ENCODE results near the gene OPRL1.
A peak's percentile ranks its signal among the peaks of the same experiment; 100 is the strongest.

OPRL1 gene

DNA sequence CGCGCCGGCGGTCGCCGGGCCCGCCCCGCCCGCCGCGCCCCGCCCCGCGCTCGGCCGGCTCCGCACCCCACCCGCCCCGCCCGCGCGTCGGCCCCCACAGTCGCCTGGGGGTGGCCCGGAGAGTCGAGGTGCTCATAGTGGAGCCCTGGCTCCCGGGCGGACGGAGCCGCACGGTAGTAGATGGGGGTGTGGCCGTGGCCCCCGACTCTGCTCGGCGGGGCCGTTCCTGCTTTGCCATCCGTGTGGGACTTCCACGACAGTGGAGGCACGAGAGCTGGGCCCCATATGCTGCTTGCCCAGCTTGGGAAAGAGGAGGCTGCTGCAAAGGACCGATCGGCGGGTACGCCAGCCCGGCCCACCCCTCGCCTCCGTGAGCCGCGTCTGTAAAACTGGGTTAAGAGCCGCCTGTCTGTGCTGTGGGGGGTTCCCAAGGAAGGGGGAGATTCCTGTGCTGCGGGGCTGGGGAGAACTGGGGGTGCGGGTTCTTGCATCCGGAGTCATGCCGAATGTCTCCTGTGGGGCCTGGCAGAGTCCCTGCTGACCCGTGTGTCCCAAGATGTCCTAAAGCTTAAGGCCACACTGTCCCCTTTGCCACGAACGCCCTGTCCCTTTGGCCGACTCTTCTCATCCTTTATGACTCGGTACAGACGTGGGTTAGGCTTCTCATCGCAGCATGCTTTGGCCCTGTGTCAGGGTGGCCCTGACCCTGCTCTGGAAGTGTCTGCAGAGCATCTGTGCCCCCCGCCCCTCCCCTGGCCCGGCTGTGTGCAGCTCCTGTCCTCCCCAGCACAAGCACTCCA, at the start of gene OPRL1:
Gene OPRL1, plus strand, starts transcription at position 70 of the 800 bp plus-strand sequence. CDS start 12,639 bp downstream, outside the sequence.
- no peak for DNase-seq

DNA sequence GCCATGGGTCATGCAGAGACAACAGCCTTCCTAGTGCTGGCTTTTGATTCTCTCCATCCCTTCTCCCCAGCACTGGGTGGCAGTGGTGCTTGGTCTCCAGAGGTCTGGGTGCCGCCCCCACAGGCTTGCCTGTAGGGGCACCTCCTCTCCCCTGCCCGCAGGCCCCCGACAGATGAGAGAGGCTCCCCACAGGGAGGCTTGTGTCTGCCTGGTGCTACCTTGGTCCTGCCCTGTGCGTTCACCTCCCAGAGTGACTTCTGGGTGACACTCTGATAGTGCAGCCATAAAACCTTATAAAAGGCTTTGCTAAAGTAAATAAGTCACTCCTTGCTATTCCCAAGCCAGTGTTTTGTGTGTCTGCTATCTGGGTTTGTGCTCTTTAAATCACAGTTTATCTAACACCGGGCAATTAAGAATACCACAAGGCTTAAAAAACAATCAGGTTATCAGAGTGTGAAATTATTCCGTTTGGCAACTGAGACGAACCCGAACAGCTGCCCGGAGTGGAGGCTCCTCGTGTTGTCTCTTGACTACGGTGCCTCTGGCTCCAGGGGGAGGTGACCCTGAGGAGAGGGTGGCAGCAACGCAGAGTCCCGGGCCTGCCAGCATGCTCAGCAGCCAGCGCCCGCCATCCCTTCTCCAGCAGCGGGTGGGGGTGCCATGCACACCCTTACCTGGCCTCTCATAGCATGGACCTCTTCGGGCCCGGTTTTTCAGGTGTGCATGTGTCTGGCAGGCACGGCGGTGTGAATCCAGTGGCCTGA, 49.3 kb upstream of the OPRL1 start:
- no peak for DNase-seq

DNA sequence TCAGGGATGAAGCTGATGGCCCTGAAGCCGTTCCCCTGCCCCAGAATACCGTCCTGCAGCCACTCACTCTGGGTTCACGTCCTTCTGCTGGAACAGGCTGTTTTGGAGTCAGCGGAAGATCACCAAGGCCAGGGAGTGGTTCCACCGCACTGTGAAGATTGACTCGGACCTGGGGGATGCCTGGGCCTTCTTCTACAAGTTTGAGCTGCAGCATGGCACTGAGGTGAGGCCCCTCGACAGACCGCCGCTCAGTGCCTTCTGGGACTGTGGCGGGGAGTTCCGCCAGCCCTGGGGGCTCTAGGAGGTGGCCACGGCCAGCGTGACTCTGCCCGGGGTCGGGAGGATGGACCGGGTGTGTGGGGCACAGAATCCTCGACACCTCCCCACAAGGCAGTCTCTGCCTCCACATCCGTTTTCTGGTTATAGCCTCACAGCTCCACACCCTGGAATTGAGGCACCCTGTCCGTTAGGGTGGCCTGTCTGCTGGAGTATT, 48.0 kb upstream of the OPRL1 start:
- DNase-seq, result no peak

DNA sequence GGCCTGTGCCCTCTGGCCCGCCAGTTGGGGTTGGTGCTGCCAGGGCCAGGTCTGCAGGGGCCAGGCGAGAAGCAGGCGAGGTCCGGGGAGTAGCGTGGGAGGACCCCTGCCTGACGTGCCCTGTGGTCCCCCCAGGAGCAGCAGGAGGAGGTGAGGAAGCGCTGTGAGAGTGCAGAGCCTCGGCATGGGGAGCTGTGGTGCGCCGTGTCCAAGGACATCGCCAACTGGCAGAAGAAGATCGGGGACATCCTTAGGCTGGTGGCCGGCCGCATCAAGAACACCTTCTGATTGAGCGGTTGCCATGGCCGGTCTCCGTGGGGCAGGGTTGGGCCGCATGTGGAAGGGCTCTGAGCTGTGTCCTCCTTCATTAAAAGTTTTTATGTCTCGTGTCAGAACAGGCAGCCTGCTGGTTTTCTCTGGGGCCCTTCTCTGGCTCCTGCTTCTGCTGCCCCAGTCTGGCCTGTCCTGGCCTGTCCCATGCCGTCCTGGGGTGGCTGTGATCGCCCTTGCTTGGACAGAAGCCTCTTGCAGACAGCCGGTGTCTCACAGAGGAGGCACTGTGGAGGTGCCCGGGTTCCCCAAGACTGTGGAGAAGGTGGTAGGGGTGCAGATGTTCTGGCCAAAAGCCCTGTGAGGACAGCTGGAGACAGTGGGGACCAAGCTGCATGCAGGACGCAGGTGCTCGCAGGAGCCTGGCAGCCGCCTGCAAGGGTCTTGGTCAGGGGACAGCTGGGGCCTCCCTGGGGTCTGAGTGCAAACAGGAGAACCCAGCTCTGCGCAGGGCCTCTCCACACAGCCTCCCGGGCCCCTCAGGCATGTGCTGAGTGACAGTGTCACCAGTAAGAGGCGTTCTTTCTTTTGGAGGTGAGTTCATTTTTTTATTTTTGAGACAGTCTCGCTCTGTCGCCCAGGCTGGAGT, 46.9 kb upstream of the OPRL1 start:
- no peak for DNase-seq

DNA sequence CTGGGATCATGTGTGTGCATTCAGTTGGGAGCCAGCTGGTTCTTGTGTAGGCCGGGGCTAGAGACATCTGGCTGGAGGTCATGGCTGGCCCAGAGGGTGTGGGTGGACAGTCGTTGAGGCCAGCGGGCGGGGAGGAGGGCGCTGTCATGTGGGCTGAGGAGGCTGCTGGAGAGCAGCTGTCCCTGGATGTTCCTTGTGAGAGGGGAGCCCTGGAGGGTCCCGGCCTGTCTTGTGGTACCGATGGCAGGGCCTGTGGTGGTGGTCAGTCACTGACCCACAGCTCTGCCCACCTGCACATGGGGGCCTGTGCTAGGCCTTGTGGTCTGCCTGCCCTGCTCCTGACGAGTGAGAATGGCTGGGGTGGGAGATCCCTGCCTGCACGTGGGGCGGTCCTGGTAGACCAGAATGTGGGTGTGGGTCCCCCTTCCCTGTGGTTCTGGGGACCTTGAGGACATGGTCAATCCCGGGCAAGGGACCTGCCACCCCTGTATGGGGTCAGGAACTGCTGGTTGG, 45.8 kb upstream of the OPRL1 start:
- no peak for DNase-seq

DNA sequence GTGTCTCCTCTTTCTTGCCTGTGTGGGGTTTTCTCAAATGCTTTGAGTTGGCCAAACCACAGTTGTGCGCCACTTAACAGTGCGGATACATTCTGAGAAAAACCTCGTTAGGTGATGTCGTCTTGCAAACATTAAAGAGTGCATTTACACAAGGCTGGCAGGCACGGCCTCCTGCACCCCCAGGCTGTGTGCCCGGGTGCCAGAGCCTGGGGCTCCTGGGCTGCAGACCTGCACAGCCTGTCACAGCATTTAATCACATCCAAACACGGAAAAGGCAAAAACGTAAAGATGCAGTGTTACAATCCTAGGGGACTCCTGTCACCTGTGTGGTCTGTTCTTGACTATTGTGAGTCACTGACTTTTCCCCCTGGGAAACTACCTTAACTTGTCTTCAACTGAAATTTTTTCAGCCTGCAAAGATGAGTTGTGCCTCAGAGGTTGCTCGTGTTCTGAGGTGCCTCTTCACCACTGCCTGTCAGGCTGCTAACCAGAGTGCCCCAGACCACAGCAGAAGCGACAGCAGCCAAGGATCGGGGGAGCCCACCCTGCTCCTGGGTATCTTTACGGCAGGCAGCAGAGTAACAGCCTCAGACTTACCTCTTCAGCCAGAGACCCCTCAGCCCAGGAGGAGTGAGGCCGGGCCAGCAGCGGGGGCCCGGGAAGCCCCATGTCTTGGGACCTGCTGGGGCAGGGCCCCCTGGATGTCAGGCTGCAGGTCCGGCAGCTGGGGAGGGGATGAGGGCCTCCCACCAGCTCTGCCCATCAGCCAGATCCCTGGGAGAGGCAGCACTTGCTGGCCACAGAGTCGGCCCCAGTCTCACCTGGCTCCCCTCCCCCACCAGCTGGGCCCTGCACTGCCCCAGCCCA, 44.6 kb upstream of the OPRL1 start:
- DNase-seq, result no peak

DNA sequence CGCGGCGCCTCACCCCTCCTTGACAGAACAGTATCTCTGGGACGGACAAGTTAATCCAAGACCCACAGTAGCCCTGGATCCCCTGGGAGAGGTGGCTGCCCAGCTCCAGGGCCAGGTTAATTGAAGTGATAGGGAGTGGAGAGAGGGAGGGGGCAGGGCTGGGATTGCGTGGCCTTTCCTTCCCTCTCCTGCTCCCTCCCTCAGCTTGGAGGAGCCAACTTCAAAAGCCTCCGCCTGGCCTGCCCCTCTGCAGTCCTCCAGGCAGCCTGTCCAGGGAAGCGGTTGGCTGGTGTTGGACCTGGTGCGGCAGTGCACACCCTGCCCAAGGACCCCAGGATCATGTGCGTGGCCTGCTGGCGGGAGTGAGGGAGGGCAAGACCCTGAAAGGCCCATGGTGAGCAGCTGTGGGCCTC, 43.9 kb upstream of the OPRL1 start, which contains the start of gene C20orf204:
Gene C20orf204, plus strand, starts transcription at position 250 of the 413 bp plus-strand sequence. Its CDS starts 142 bp downstream, at position 392.
- DNase-seq, result no peak

DNA sequence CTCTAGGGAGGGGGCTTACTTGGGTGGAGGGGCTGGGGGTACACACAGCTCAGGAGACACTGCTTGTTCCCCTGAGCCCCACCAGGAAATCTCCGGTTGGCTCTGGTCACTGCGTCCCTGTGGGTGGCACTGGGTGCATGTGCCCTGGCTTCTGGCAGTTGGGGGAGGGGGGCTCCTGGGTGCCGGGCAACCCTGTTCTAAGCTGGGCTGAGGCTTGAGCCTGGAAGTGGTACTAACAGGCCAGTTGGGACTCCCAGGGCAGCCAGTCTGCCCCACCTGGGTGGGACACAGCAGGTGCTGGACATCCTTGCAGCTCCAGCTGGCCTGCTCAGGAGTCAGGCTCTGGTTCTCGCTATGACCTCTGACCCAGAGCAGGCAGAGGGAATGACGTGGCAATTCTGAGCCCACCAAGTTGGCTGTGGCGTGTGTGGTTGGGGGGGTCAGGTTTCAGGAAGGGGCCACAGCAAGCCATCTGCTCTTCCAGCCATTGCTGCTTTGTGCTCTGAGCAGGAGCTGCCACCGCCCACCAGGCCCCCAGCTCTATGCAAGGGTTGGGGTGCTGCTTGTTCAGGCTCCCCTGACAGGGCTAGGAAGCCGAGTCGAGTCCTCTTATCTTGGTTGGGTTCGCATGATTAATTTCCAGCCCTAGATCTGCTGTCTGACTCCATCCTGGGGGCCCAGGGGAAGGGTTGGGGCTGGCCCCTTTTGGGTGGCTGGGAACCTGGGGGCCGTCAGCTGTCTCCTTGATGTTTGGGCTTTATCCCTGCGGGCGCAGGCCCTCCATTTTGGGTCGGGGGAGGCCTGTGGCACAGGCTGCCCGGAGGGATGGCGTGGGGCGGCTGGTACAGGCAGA, 43.3 kb upstream of the OPRL1 start:
- no peak for DNase-seq

DNA sequence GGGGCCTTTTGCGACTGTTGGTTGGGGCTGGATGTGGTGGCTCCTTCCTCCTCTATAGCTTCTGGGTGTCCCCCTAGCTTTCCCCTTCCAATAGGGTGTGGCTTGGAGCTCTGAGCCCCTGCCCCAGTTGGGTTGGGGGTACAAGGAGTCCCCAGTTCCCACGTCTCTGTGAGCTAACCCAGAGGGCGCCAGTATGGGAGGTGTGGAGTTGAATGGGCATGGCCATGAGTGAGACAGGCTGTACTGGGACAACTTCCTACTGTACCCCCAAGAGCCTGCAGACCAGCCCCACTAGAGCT, 42.7 kb upstream of the OPRL1 start:
- DNase-seq, result no peak

DNA sequence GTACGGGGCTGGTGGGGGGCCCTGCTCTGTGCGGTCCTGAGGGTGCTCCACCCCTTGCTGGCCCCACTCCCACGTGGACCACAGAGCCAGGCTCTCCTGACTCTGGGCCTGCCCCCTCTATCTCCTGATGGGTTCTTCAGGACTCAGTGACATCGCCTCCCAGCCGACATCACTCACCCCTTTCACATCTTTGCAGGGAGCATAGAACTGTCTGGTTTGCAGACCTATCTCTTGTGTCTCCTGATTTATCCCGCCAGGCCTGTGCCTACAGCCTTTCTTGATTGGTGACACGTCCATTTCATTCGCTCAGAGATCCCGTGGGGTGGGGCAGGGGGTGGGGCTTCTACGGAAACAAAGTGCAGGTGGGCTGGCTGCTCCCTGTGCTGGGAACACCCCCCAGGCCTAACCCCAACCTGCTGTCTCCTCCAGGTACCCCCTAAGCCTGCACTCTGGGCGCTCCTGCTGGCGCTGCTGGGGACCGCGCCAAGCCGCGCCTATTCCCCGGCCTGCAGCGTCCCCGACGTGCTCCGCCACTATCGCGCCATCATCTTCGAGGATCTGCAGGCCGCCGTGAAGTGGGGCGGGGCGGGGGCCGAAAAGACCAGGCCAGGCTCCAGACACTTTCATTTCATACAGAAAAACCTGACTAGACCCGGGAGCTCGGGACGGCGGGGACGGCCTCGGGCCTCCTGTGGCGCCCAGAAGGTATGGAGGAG, 42.2 kb upstream of the OPRL1 start:
- no peak for DNase-seq

DNA sequence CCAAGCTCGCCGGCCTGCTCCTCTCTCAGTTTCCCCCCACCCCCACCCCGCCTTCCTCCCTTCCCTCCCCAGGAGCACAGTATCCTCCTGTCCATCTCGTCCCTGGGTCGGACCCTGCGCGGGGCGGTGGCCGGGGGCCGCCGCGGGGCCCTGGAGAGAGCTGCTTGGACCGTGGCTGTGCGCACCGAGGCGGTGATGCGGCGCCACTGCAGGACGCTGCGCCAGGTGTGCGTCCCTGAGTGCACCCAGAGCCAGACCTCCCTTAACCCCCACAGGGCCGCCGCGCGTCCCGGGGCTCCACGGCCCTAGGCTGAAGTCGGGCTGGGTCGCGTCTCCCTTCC, 41.7 kb upstream of the OPRL1 start:
- no peak for DNase-seq

DNA sequence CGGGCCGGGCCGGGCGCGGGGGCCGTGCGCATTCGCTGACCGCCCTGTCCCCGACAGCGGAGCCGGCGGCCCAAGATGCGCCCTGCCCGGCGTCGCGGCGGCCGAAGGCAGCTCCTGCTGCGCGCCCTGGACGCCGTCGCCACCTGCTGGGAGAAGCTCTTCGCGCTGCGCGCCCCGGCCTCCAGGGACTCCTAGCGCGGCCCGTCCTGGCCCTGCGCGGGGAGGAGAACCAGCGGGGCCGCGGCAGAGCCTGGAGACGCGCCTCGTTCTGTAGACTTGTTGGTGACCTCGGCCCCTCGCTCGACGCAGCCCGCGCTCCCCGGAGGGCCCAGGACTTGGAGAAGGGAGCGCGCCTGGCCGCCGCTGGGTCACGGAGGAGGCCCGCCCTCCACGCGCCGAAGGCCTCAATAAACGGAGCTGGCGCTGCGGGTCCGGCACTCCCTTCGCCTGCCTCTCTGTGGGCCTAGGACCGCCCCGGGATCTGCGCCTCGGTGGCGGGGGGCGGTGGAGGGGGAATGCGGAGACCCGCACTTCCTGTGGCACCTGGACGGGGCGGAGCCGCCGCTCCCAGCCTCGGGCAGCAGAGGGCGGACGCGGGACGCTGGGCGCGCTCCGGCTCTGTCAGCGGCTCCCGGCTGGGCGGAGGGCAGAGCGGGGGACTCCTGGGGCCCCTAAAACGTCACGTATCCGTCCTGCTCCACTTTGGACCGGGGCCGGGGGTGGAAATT, 41.2 kb upstream of the OPRL1 start:
- DNase-seq, result peak in 1 of 2 donors; percentile 17

DNA sequence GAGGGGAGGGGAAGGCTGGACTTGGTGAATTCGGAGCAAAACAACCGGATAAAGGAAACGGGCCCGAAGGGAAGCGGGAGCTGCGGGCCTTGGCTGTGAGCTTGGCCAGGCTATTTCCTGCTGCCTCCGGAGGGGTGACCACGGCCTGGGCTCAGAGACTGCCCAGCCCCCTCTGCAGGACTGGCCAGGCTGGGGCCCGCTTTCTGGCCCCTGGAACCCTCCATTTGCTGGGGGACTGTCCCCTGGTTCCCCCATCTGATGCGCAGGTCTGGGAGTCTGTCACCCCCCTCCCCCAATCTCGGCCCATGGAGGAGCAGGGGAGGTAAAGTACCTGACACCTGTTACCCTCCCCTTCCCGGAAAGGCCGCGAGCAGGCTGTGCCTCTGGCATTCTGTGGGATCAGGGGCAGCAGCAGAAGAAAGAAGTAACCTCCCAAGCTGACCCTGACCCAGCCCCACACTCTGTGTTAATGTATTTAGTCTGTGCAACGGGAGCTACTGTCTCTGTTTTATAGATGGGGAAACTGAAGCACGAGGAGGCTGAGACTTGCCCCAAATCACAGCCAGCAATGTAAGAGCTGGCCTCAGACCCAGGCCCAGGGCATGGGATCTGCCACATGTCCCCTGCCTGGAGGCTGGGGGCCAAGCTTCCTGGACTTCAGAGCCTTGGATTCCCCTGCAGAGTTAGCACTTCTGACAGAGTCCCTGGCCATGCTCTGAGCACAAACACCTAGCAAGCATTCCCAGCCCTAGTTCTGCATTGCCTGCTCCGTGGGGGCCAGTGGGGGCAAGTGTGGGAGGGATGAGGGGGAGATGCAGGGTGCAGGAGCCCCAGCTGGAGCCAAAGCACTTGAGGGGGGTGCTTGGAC, 40.4 kb upstream of the OPRL1 start:
- DNase-seq, result no peak

DNA sequence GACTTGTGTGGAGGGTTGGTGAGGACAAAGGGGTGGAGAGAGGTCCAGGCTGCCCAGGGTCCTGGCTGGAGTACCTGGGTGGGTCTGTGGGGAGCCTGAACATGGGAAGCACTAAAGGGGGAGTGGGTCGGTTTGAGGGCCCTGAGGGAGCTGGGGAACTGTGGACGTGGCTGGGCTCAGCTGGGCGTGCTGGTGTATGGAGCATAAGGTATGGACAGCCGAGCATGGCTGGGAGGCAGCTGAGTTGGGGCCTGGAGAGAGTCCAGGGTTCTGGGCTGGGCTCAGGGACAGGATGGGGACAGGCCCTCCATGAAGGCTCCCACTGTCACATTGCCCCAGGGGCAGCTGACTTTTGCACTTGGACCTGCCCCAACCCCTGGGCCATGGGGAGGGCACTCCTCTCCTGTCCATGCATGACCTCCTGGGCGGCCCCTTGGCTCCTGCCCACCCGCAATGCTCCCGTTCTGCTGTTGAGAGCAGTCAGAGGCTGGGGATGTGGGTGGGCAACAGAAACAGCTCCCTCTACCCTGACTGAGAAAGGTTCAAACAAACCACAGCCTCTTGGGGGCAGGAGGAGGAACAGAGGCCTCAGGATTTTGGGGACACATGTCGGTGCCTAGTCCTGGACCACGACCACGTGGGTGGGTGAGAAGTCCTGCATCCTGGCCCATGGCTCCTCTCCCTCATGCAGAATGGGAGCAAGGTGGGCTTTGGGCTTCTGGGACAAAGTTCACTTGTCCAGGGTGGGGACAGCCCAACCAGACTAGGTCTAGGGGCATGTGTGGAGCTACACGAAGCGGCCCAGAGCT, 39.4 kb upstream of the OPRL1 start:
- DNase-seq, result no peak

DNA sequence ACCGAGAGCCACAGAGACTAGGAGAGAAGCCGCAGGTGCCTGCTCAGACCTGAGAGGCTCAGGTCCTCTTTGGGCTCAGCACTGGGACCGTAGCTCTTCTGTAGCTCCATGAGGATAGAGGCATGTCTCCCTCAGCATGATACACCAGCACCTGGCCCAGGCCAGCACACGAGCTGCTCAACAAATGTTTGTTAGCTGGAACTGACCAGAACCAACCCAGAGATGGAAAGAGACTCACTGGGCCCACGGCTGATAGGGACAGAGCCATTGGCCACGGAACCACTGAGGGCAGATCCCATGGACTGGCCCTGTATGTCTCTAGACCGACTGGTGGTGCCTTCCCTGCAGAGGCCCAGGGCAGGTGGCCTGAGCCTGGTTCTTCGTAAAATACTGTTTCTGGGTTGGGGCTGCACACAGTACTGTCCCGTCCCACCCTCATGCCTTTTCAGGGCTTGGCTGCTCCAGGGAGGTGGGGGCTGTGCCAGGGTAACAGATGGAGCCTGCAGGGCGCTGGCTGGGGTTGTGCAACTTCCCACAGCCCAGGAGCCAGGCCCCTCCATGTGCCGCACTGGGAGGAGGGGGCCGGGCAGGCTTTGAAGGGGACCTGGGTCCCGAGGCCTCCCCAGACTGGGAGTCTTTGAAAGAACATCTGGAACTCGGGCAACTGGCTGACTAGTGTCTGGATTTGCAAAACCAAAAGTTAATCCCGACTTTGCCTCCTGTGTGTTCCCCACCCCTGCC, 38.7 kb upstream of the OPRL1 start:
- DNase-seq, result no peak

DNA sequence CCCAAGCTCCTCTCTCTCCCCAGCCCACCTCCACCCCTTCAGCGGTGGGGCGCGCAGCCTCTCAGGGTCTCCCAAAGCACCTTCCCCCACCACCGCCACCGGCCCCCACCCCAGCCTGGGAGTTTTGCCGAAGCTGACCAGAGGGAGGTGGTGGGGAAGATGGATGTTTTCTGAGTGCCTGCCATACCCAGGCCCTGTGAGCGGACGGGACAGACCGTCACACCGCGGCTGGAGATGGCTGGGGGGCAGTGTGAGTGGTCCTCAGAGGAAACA, 38.2 kb upstream of the OPRL1 start:
- no peak for DNase-seq

All from hippocampal formation (tissue), 2 donors.